ENCODE data around the gene DHX16. TPM values are rescaled to one million over a fixed set of nuclear protein-coding genes. Genes with fewer than 3 reads are reported as not detected.

DHX16 gene
- total and polyA plus RNA-seq, 2 donors (not counting 1 experiment from before 2014, with no cell fraction given), result 51.1 to 71.7 TPM

- H4K20me1 ChIP-seq (ENCODE audit: control insufficient read depth, insufficient read depth, low read length, poor library complexity, severe bottlenecking), result peaks cover 19% of the 10 kb centered on the region
- TF ChIP-seq EZH2 (IDR thresholded peaks at IDR 0.05; ENCODE audit: borderline replicate concordance, insufficient read depth, low read depth, low read length, poor library complexity, severe bottlenecking) (no peak), CTCF (IDR thresholded peaks at IDR 0.05) (no peak)
- peak within 1 kb of the TSS; percentile 95 for H3K27ac Mint-ChIP-seq
- peaks cover 28% of the 10 kb centered on the region for H3K79me2 ChIP-seq (ENCODE audit: control insufficient read depth, insufficient read depth, low read length)
- H3K27me3 ChIP-seq (replicated peaks in 1 of 4; ENCODE audit: control extremely low read depth in 1 of 4, control insufficient read depth in 3 of 4, insufficient read depth in 4 of 4, low read length in 3 of 4), result no peaks in the 10 kb centered on the region
- CTCF ChIA-PET, result interaction anchor here (1.1 to 1.6 kb wide), 4 partner anchors 29 to 105 kb away, joined by 3 to 7 read pairs (median 4); partner anchors contain the start of gene MRPS18B
- no peaks in the 10 kb centered on the region for H3K9me3 Mint-ChIP-seq (ENCODE audit: insufficient read depth)
- peak within 1 kb of the TSS; percentile 99 for H2AFZ ChIP-seq (ENCODE audit: insufficient read depth, low read depth, low read length, poor library complexity, severe bottlenecking)
- H3K27me3 Mint-ChIP-seq, result no peaks in the 10 kb centered on the region
- H3K27ac ChIP-seq (ENCODE audit: low read length in 2 of 2), result peak within 1 kb of the TSS; percentile 76 to 89
- WGBS (ENCODE audit: insufficient coverage), result 4% methylated on average over 20 of the region's 37 CpGs
- POLR2A ChIA-PET, result interaction anchor here (0.6 to 1.0 kb wide), 5 partner anchors 29 to 997 kb away, joined by 3 to 6 read pairs (median 3); partner anchors contain the start of gene PPP1R10
- peak; percentile 95 for DNase-seq
- H3K4me2 ChIP-seq (replicated peaks; ENCODE audit: low read depth, low read length, poor library complexity, severe bottlenecking), result peak within 1 kb of the TSS; percentile 94
- H3K9ac ChIP-seq (ENCODE audit: low read length), result peak within 1 kb of the TSS; percentile 94
- H3K4me3 ChIP-seq (ENCODE audit: control extremely low read depth in 1 of 5, extremely low read depth in 1 of 5, insufficient read depth in 1 of 5, low read depth in 2 of 5, low read length in 4 of 5), result peak within 1 kb of the TSS; percentile 24 to 93 (median 80)
- ATAC-seq (ENCODE audit: low read depth), result peak; percentile 77
- H3K9me3 ChIP-seq (ENCODE audit: control extremely low read depth in 1 of 3, control insufficient read depth in 2 of 3, insufficient read depth in 1 of 3, low read length in 2 of 3), result no peaks in the 10 kb centered on the region
- H3K4me1 ChIP-seq (ENCODE audit: control insufficient read depth in 2 of 2, insufficient read depth in 2 of 2, low read length in 2 of 2), result peaks cover 12 to 21% of the 10 kb centered on the region in 2 donors
- peaks cover 28% of the 10 kb centered on the region for H3K4me1 Mint-ChIP-seq
- intact Hi-C loops (cut with micrococcal nuclease), result loop anchor here (1.0 kb wide), 5 partner anchors 20 to 90 kb away; partner anchors contain the start of genes ATAT1, DHX16, GNL1 and MRPS18B
- peaks cover 1 to 15% of the 10 kb centered on the region in 2 experiments for H3K36me3 ChIP-seq (replicated peaks in 1 of 2; ENCODE audit: control extremely low read depth in 1 of 2, control insufficient read depth in 1 of 2, extremely low read depth in 1 of 2, insufficient read depth in 2 of 2, low read length in 1 of 2)
- H3K4me3 Mint-ChIP-seq, result peak within 1 kb of the TSS; percentile 89
Measured at GRCh38 chr6:30646450-30647241, 26.2 kb downstream of the DHX16 start, which contains the start of gene C6orf136. TSS of gene C6orf136 (plus strand) at chr6:30647133. CDS start at chr6:30647232, 99 bp downstream.

- H3K27ac Mint-ChIP-seq, result peak overlapping the region; percentile 59
- POLR2A ChIA-PET, result no interaction called here
- no peaks in the 10 kb centered on the region for H3K27me3 ChIP-seq (replicated peaks in 1 of 4; ENCODE audit: control extremely low read depth in 1 of 4, control insufficient read depth in 3 of 4, insufficient read depth in 4 of 4, low read length in 3 of 4)
- no peak overlapping the region for H3K4me3 ChIP-seq (ENCODE audit: control extremely low read depth in 1 of 5, extremely low read depth in 1 of 5, insufficient read depth in 1 of 5, low read depth in 2 of 5, low read length in 4 of 5)
- H3K79me2 ChIP-seq (ENCODE audit: control insufficient read depth, insufficient read depth, low read length), result peaks cover 28% of the 10 kb centered on the region
- CTCF ChIA-PET, result interaction anchor here (1.1 to 1.6 kb wide), 5 partner anchors 28 to 164 kb away, joined by 3 to 7 read pairs (median 3); partner anchors contain the start of gene MRPS18B
- peaks cover 25% of the 10 kb centered on the region for H3K4me1 Mint-ChIP-seq
- H3K9me3 Mint-ChIP-seq (ENCODE audit: insufficient read depth), result no peaks in the 10 kb centered on the region
- H2AFZ ChIP-seq (ENCODE audit: insufficient read depth, low read depth, low read length, poor library complexity, severe bottlenecking), result no peak overlapping the region
- H3K4me3 Mint-ChIP-seq, result no peak overlapping the region
- 82% methylated on average over 1 of the region's 1 CpG for WGBS (ENCODE audit: insufficient coverage)
- no peaks in the 10 kb centered on the region for H3K27me3 Mint-ChIP-seq
- peak overlapping the region; percentile 94 for H3K4me2 ChIP-seq (replicated peaks; ENCODE audit: low read depth, low read length, poor library complexity, severe bottlenecking)
- DNase-seq (no peak), ATAC-seq (ENCODE audit: low read depth) (no peak)
- H3K36me3 ChIP-seq (replicated peaks in 1 of 2; ENCODE audit: control extremely low read depth in 1 of 2, control insufficient read depth in 1 of 2, extremely low read depth in 1 of 2, insufficient read depth in 2 of 2, low read length in 1 of 2), result peaks cover 1 to 9% of the 10 kb centered on the region in 2 experiments
- no peak overlapping the region for H3K9ac ChIP-seq (ENCODE audit: low read length)
- no peak overlapping the region for H3K27ac ChIP-seq (ENCODE audit: low read length in 2 of 2)
- peaks cover 19% of the 10 kb centered on the region for H4K20me1 ChIP-seq (ENCODE audit: control insufficient read depth, insufficient read depth, low read length, poor library complexity, severe bottlenecking)
- no peaks in the 10 kb centered on the region for H3K9me3 ChIP-seq (ENCODE audit: control extremely low read depth in 1 of 3, control insufficient read depth in 2 of 3, insufficient read depth in 1 of 3, low read length in 2 of 3)
- intact Hi-C loops (cut with micrococcal nuclease), result no loop called here
- no peak for TF ChIP-seq CTCF (IDR thresholded peaks at IDR 0.05)
- no peak for TF ChIP-seq EZH2 (IDR thresholded peaks at IDR 0.05; ENCODE audit: borderline replicate concordance, insufficient read depth, low read depth, low read length, poor library complexity, severe bottlenecking)
- peaks cover 12 to 18% of the 10 kb centered on the region in 2 donors for H3K4me1 ChIP-seq (ENCODE audit: control insufficient read depth in 2 of 2, insufficient read depth in 2 of 2, low read length in 2 of 2)
Measured at GRCh38 chr6:30645989-30646388, 26.8 kb downstream of the DHX16 start.
